Pancreas (tissue), 10 donors: Measurements from ENCODE around the gene EMC9. TPM values are rescaled to one million over a fixed set of nuclear protein-coding genes. Genes with fewer than 3 reads are reported as not detected.
A peak's percentile ranks its signal among the peaks of the same experiment; 100 is the strongest.

ENCODE experiments used
- ATAC-seq, 4 donors: fragments of 200-7000 bp; cut with Tn5 transposase; one replicate each; pipeline versions ENCODE4 v1.8.0 to v1.9.1; 2020; ENCODE audit warnings: mild to moderate bottlenecking in 4 of 4, moderate library complexity in 4 of 4
- DNase-seq, 6 donors: peaks; one replicate each; pipeline ENCODE4 v3.0.0-alpha.2; 2020
- FAIRE-seq: peaks from 2 replicates; lab custom pipeline; 2012; peaks lifted over from hg19 to GRCh38; lab: Jason Lieb, UNC
- H3K27ac ChIP-seq, 4 donors: fragments of 200-600 bp; sonication (generic); 1 replicate in 3 of 4; 2 replicates in 1 of 4; pipeline versions ENCODE4 v1.5.0 to v1.8.0; 2020
- H3K27me3 ChIP-seq, 4 donors: fragments of 200-600 bp; one replicate each; pipeline ENCODE4 v1.8.0; 2021
- H3K36me3 ChIP-seq, 3 donors: fragments of 200-600 bp; sonication (generic) in 1 of 3; one replicate each; pipeline versions ENCODE4 v1.5.0 to v1.8.0; 2020 to 2021
- H3K4me1 ChIP-seq, 3 donors: fragments of 200-600 bp; one replicate each; pipeline ENCODE4 v1.8.0; 2021
- H3K4me3 ChIP-seq, 4 donors: fragments of 200-600 bp; sonication (generic) in 2 of 4; one replicate each; pipeline versions ENCODE4 v1.5.0 to v1.8.0; 2020 to 2021
- H3K9me3 ChIP-seq, 4 donors: fragments of 200-600 bp; one replicate each; pipeline ENCODE4 v1.8.0; 2021
- WGBS, 2 donors: extraction: QIAGEN DNeasy Blood & Tissue Kit; methylation state at CpG; one replicate each; pipeline ENCODE4 v1.1.7; 2013; 5-methylcytosine and 5-hydroxymethylcytosine counted together
- intact Hi-C, 3 donors: fragments of 100-400 bp; cut with DNase I; formaldehyde crosslinking; loops; one replicate each; pipeline versions ENCODE4 v1.11.1 to v1.14.2; 2022
- polyA plus RNA-seq, 2 donors: library from polyadenylated mRNA; stranded (reverse); fragments of 200-250 nt; gene quantifications; one replicate each; pipeline ENCODE4 v1.2.3, GENCODE V29; 2013
- total RNA-seq, 6 donors: library from RNA; stranded (reverse); fragmentation: NEBNext Ultra II Directional in 4 of 6; extraction: Animal tissue kit (Norgen Biotek cat#: 25700) in 4 of 6; gene quantifications; one replicate each; pipeline versions ENCODE4 v1.2.1 to v1.2.4, GENCODE V29; 2021 to 2023
- TF ChIP-seq, protein P1 (sequence below), 4 donors: fragments of 200-600 bp; sonication (generic) in 3 of 4; IDR thresholded peaks; one replicate each; pipeline versions ENCODE4 v1.5.0 to v1.8.0; 2021; ENCODE audit warnings: antibody characterized with exemption in 4 of 4
- donor health status: healthy with polysubstance abuse.
- donor health status: DM: no; HTN: no; CAD: no; lungs with moderate emphysema.
- donor health status: DM: no; HTN: no; CAD: no.
- donor health status: control.
- donor health status: control.
- donor health status: Bipolar disorder and iron deficiency.
- donor health status: DM: yes; HTN: yes; CAD: no.
- donor health status: DM: no; HTN: no; CAD: no.
- donor health status: DM: no; HTN: no; CAD: no.
- donor health status: DM: yes; HTN: yes; CAD: no.

EMC9 gene
- total and polyA plus RNA-seq, 8 donors, result 8.1 to 72.6 (median 14.1) TPM

DNA sequence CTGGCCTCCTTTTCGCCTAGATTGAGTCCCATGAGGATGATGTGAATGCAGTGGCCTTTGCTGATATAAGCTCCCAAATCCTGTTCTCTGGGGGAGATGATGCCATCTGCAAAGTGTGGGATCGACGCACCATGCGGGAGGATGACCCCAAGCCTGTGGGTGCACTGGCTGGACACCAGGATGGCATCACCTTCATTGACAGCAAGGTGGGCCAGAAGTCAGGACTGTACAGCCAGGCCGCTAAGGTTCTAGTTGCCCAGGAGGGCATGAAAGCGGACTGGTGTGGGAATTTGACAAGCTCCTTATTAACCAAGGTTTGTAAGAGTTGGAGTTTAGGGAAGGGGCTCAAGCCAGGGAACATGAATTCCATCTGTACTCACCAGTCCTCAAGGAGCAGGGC is 21.7 kb downstream of the EMC9 start:
- H3K27me3 ChIP-seq, result no peaks in the 10 kb centered on the region
- DNase-seq (no peak), FAIRE-seq (no peak), ATAC-seq (no peak)
- H3K36me3 ChIP-seq, result peaks cover 4 to 58% (median 57%) of the 10 kb centered on the region in 3 donors
- peaks cover 0 to 16% (median 0%) of the 10 kb centered on the region in 3 donors for H3K4me1 ChIP-seq
- H3K9me3 ChIP-seq, result no peaks in the 10 kb centered on the region
- no peak overlapping the region for H3K27ac ChIP-seq
- H3K4me3 ChIP-seq, result no peak overlapping the region
- 95 to 96% methylated on average over 6 of the region's 6 CpGs for WGBS, 2 donors
- TF ChIP-seq, protein P1, sequence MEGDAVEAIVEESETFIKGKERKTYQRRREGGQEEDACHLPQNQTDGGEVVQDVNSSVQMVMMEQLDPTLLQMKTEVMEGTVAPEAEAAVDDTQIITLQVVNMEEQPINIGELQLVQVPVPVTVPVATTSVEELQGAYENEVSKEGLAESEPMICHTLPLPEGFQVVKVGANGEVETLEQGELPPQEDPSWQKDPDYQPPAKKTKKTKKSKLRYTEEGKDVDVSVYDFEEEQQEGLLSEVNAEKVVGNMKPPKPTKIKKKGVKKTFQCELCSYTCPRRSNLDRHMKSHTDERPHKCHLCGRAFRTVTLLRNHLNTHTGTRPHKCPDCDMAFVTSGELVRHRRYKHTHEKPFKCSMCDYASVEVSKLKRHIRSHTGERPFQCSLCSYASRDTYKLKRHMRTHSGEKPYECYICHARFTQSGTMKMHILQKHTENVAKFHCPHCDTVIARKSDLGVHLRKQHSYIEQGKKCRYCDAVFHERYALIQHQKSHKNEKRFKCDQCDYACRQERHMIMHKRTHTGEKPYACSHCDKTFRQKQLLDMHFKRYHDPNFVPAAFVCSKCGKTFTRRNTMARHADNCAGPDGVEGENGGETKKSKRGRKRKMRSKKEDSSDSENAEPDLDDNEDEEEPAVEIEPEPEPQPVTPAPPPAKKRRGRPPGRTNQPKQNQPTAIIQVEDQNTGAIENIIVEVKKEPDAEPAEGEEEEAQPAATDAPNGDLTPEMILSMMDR (IDR thresholded peaks at IDR 0.05), result no peak
- intact Hi-C loops, result no loop called here

DNA sequence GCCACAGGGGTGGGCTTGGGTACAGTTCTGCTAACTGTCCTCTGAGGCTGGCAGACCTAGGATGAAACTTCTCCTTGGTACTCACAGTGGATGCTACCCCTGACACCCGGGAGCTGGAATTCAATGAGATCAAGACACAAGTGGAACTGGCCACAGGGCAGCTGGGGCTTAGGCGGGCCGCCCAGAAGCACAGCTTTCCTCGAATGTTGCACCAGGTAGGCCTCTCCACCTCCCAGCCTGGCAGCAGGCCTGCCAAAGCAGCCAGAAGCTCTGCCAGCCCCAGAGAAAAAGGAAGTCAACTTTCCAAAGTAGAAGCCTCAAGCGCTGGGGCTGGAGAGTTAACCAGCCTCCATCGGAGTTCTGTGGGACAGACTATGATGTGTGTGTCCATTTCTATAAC is 24.2 kb downstream of the EMC9 start:
- WGBS, 2 donors, result 41 to 42% methylated on average over 6 of the region's 6 CpGs
- H3K36me3 ChIP-seq, result peaks cover 4 to 48% (median 43%) of the 10 kb centered on the region in 3 donors
- TF ChIP-seq, protein P1 (IDR thresholded peaks at IDR 0.05), result no peak
- no peak for ATAC-seq
- DNase-seq, result peak in 5 of 6 donors; percentile 49 to 82 (median 64)
- FAIRE-seq, result no peak
- peak overlapping the region in 2 of 4 donors; percentile 52 to 61 for H3K4me3 ChIP-seq
- peaks cover 0 to 19% (median 0%) of the 10 kb centered on the region in 3 donors for H3K4me1 ChIP-seq
- H3K27me3 ChIP-seq, result no peaks in the 10 kb centered on the region
- no peak overlapping the region for H3K27ac ChIP-seq
- intact Hi-C loops, result no loop called here
- no peaks in the 10 kb centered on the region for H3K9me3 ChIP-seq

DNA sequence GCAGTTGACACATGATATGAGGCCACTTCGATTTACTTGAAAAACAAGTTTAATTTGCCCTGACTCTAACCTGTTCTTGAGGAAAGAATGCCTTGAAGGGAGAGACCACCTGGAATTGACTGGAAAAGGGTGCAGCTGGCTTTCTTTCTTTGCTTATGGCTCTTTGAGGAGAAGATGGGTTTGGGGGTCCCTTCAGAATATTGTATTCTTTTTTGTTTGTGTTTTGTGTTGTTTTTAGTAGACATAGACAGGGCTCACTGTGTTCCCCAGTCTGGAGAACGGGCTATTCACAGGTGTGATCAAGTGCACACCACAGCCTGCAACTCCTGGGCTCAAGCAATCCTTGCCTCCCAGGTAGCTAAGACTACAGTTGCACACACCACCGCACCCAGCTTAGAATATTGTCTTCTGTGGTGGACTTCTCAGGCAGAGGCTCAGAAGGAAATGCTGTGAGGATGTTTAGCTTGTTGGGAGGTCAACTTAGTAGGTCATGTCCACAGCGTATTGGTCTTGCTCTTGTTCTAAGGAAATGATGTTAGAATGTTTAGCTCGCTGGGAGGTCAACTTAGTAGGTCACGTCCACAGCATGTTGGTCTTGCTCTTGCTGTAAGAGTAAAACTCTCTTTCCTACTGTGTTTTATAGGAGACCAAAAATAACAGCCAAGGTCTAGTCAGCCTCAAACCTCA is 25.1 kb downstream of the EMC9 start:
- TF ChIP-seq, protein P1 (IDR thresholded peaks at IDR 0.05), result no peak
- H3K4me1 ChIP-seq, result peaks cover 0 to 19% (median 0%) of the 10 kb centered on the region in 3 donors
- no peaks in the 10 kb centered on the region for H3K9me3 ChIP-seq
- intact Hi-C loops, result no loop called here
- H3K4me3 ChIP-seq, result peak overlapping the region in 3 of 4 donors; percentile 44 to 61 (median 52)
- FAIRE-seq (no peak), DNase-seq (peak in 1 of 6 donors; percentile 21), ATAC-seq (no peak)
- WGBS, 2 donors, result 23 to 28% methylated on average over 6 of the region's 6 CpGs
- peaks cover 4 to 40% (median 34%) of the 10 kb centered on the region in 3 donors for H3K36me3 ChIP-seq
- no peaks in the 10 kb centered on the region for H3K27me3 ChIP-seq
- H3K27ac ChIP-seq, result peak overlapping the region in 2 of 4 donors; percentile 96 to 99

DNA sequence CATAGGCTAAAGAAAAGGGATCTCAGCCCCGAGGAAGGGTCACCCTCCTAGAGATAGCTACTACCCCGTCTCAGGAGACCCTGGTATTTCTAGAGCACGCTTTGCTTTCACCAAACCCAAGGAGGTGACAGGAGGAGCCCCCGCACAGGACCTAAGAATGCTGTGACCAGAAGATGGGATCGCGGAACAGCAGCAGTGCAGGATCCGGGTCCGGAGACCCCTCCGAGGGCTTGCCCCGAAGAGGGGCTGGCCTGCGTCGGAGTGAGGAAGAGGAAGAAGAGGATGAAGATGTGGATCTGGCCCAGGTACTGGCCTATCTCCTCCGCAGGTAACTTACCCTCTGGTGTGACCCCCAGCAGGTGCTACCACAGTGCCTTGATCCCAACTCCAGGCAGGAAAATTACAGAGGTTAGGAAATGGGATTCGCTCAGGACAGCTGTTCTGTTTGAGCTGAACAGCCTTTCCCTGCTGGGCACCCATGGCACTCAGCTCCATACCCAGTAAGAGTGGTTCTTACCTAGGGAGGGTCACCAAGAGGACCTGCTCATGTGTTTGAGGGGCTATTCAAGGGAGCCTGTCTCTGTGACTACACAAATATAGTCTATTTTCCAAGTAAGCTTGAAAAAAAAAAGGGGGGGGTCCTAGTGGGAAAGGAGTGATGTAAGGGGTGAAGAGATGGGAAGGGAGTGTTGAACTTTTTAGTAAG is 25.8 kb downstream of the EMC9 start:
- TF ChIP-seq, protein P1 (IDR thresholded peaks at IDR 0.05), result no peak
- Histone ChIP-seq H3K27me3 (no peaks in the 10 kb centered on the region), H3K4me1 (peaks cover 0 to 25% (median 6%) of the 10 kb centered on the region in 3 donors), H3K4me3 (peak overlapping the region; percentile 44 to 74 (median 56)), H3K27ac (peak overlapping the region; percentile 92 to 100 (median 98)), H3K36me3 (peaks cover 4 to 33% (median 28%) of the 10 kb centered on the region in 3 donors), H3K9me3 (no peaks in the 10 kb centered on the region)
- 0 to 1% methylated on average over 14 of the region's 14 CpGs for WGBS, 2 donors
- intact Hi-C loops, result no loop called here
- no peak for ATAC-seq
- DNase-seq, result peak in 1 of 6 donors; percentile 56
- no peak for FAIRE-seq
